ENCODE measurements around the gene ULBP2.

GRCh38 chr6:149935246-149935645, 6.6 kb upstream of the ULBP2 start:
- TF ChIP-seq EP300 (IDR thresholded peaks at IDR 0.05; ENCODE audit: borderline replicate concordance in 1 of 2, low read depth in 2 of 2, low read length in 2 of 2) (no peak), POLR2A (IDR thresholded peaks at IDR 0.05; ENCODE audit: control extremely low read depth in 1 of 2, low read depth in 2 of 2, low read length in 2 of 2) (no peak), KDM1A (IDR thresholded peaks at IDR 0.05; ENCODE audit: borderline replicate concordance, low read length) (no peak), PHF8 (conservative IDR thresholded peaks at IDR 0.05; ENCODE audit: low read depth, low read length) (no peak), CTCF (IDR thresholded peaks at IDR 0.05; ENCODE audit: control extremely low read depth in 1 of 3, insufficient read depth in 1 of 3, low read depth in 1 of 3, low read length in 3 of 3) (no peak), GABPA (IDR thresholded peaks at IDR 0.05; ENCODE audit: borderline replicate concordance, insufficient read depth, low read length) (no peak)

All from H1 (cell line).